Bronchial epithelial cell (primary cell): ENCODE results near the gene LRRC39. TPM values are rescaled to one million over a fixed set of nuclear protein-coding genes. Genes with fewer than 3 reads are reported as not detected.

Experiments
- DNase-seq: peaks from one replicate; pipeline ENCODE4 v3.0.0-alpha.2; 2010; ENCODE audit warnings: low read depth
- FAIRE-seq: peaks from 2 replicates; lab custom pipeline; 2011; peaks lifted over from hg19 to GRCh38; lab: Jason Lieb, UNC
- H3K27me3 ChIP-seq: 2 replicates; pipeline ENCODE4 v1.5.1; 2011; ENCODE audit warnings: low read length; ENCODE audit not compliant: control insufficient read depth, insufficient read depth
- H3K36me3 ChIP-seq: 2 replicates; pipeline ENCODE4 v1.5.1; 2011; ENCODE audit warnings: low read length; ENCODE audit not compliant: control insufficient read depth, insufficient read depth
- H3K4me3 ChIP-seq: 2 replicates; pipeline ENCODE4 v1.5.1; 2011; ENCODE audit warnings: mild to moderate bottlenecking, low read depth, low read length, control low read depth
- CTCF ChIP-seq: IDR thresholded peaks from 2 replicates; pipeline ENCODE4 v1.5.1; 2011; ENCODE audit warnings: mild to moderate bottlenecking, moderate library complexity, low read length, control low read depth, inconsistent platforms; ENCODE audit not compliant: insufficient read depth, severe bottlenecking
- total RNA-seq: library from RNA; depleted of rRNA; stranded (reverse); fragments of >200 nt; gene quantifications from 2 replicates; pipeline ENCODE4 v1.2.1, GENCODE V29; 2014

The LRRC39 gene
- total RNA-seq, 1 donor from 2014 or later, result 0.53 TPM

GRCh38 chr1:100145116-100145515, 32.9 kb downstream of the LRRC39 start:
- no peaks in the 10 kb centered on the region for H3K27me3 ChIP-seq
- FAIRE-seq (no peak), DNase-seq (no peak)
- TF ChIP-seq CTCF, result no peak
- peaks cover 6% of the 10 kb centered on the region for H3K36me3 ChIP-seq
- H3K4me3 ChIP-seq, result no peak overlapping the region

GRCh38 chr1:100142343-100142742, 35.7 kb downstream of the LRRC39 start:
- Histone ChIP-seq H3K4me3 (no peak overlapping the region), H3K27me3 (no peaks in the 10 kb centered on the region), H3K36me3 (peaks cover 13% of the 10 kb centered on the region)
- FAIRE-seq (no peak), DNase-seq (no peak)
- no peak for TF ChIP-seq CTCF

GRCh38 chr1:100141192-100141591, 36.9 kb downstream of the LRRC39 start:
- no peak overlapping the region for H3K4me3 ChIP-seq
- no peak for TF ChIP-seq CTCF
- DNase-seq (no peak), FAIRE-seq (no peak)
- no peaks in the 10 kb centered on the region for H3K27me3 ChIP-seq
- H3K36me3 ChIP-seq, result peaks cover 15% of the 10 kb centered on the region

- FAIRE-seq (no peak), DNase-seq (no peak)
- H3K27me3 ChIP-seq, result no peaks in the 10 kb centered on the region
- no peak for TF ChIP-seq CTCF
- H3K36me3 ChIP-seq, result peaks cover 13% of the 10 kb centered on the region
- H3K4me3 ChIP-seq, result no peak overlapping the region
These were observed 40.5 kb downstream of the LRRC39 start for GRCh38 chr1:100137602-100138001.

GRCh38 chr1:100134872-100135271, 43.2 kb downstream of the LRRC39 start:
- DNase-seq, result no peak
- no peak for TF ChIP-seq CTCF
- Histone ChIP-seq H3K4me3 (no peak overlapping the region), H3K36me3 (peaks cover 10% of the 10 kb centered on the region), H3K27me3 (no peaks in the 10 kb centered on the region)
- no peak for FAIRE-seq
